Liver (tissue), 9 donors: ENCODE data around the gene KMT2E. TPM values are rescaled to one million over a fixed set of nuclear protein-coding genes. Genes with fewer than 3 reads are reported as not detected.
"Not testable (repeated sequence)": the region's sequence is repeated elsewhere in the genome, so short reads cannot be mapped to it uniquely, and the experiment has no call there.

Source experiments
- DNase-seq: peaks from one replicate; pipeline ENCODE4 v3.0.0-alpha.2; 2017; ENCODE audit warnings: low spot score
- H3K27ac ChIP-seq, 2 donors: one replicate each; pipeline ENCODE4 v1.7.0; 2013; ENCODE audit warnings: inconsistent platforms in 2 of 2, low read length in 2 of 2, control low read depth in 1 of 2, low read depth in 1 of 2, mild to moderate bottlenecking in 1 of 2
- H3K27me3 ChIP-seq, 4 donors: one replicate each; pipeline versions ENCODE4 v1.6.1 to v1.7.0; 2013; ENCODE audit warnings: low read length in 3 of 4, inconsistent platforms in 1 of 4, mild to moderate bottlenecking in 1 of 4, moderate library complexity in 1 of 4; ENCODE audit not compliant: control insufficient read depth in 4 of 4, insufficient read depth in 4 of 4
- H3K36me3 ChIP-seq, 4 donors: one replicate each; pipeline versions ENCODE4 v1.6.1 to v1.7.0; 2013; ENCODE audit warnings: low read length in 3 of 4, mild to moderate bottlenecking in 3 of 4, low read depth in 1 of 4, moderate library complexity in 1 of 4; ENCODE audit not compliant: control insufficient read depth in 4 of 4, insufficient read depth in 3 of 4
- H3K4me1 ChIP-seq, 4 donors: one replicate each; pipeline versions ENCODE4 v1.6.1 to v1.7.0; 2013; ENCODE audit warnings: low read length in 3 of 4, mild to moderate bottlenecking in 3 of 4, moderate library complexity in 1 of 4; ENCODE audit not compliant: control insufficient read depth in 4 of 4, insufficient read depth in 4 of 4
- H3K4me3 ChIP-seq, 3 donors: one replicate each; pipeline versions ENCODE4 v1.6.1 to v1.7.0; 2013; ENCODE audit warnings: low read length in 3 of 3, control low read depth in 1 of 3, low read depth in 1 of 3, mild to moderate bottlenecking in 1 of 3
- H3K9ac ChIP-seq, 2 donors: one replicate each; pipeline ENCODE4 v1.7.0; 2013; ENCODE audit warnings: low read length in 2 of 2, mild to moderate bottlenecking in 2 of 2, moderate library complexity in 2 of 2, control low read depth in 1 of 2, low read depth in 1 of 2
- H3K9me3 ChIP-seq, 4 donors: one replicate each; pipeline versions ENCODE4 v1.6.1 to v1.7.0; 2013; ENCODE audit warnings: low read length in 3 of 4; ENCODE audit not compliant: control insufficient read depth in 4 of 4
- CTCF ChIP-seq: fragments of 150-350 bp; IDR thresholded peaks from 2 replicates; pipeline ENCODE4 v1.5.1; 2017; ENCODE audit warnings: improper control_type of control experiment, low read depth, low read length; ENCODE audit not compliant: missing input control
- EGR1 ChIP-seq, 2 donors: IDR thresholded peaks; 2 replicates each; pipeline ENCODE4 v1.6.1; 2016 to 2018; ENCODE audit warnings: antibody characterized with exemption in 2 of 2, low read depth in 2 of 2
- FOXA1 ChIP-seq: IDR thresholded peaks from 2 replicates; pipeline ENCODE4 v1.6.1; 2016; ENCODE audit warnings: antibody characterized with exemption
- FOXA2 ChIP-seq: IDR thresholded peaks from 2 replicates; pipeline ENCODE4 v1.6.1; 2016; ENCODE audit warnings: antibody characterized with exemption
- GABPA ChIP-seq, 2 donors: IDR thresholded peaks in 1 of 2; conservative IDR thresholded peaks in 1 of 2; 2 replicates each; pipeline ENCODE4 v1.6.1; 2016; ENCODE audit warnings: antibody characterized with exemption in 2 of 2, mild to moderate bottlenecking in 1 of 2, moderate library complexity in 1 of 2
- HNF4A ChIP-seq, 2 donors: conservative IDR thresholded peaks; 2 replicates each; pipeline ENCODE4 v1.6.1; 2016; ENCODE audit warnings: antibody characterized with exemption in 2 of 2, mild to moderate bottlenecking in 2 of 2
- MAX ChIP-seq: IDR thresholded peaks from 2 replicates; pipeline ENCODE4 v1.6.1; 2016; ENCODE audit warnings: antibody characterized with exemption
- NR2F2 ChIP-seq: IDR thresholded peaks from 2 replicates; pipeline ENCODE4 v1.6.1; 2016; ENCODE audit warnings: antibody characterized with exemption
- RAD21 ChIP-seq, 2 donors: IDR thresholded peaks; 2 replicates each; pipeline ENCODE4 v1.6.1; 2016; ENCODE audit warnings: antibody characterized with exemption in 2 of 2, mild to moderate bottlenecking in 2 of 2
- REST ChIP-seq: IDR thresholded peaks from 2 replicates; pipeline ENCODE4 v1.6.1; 2016; ENCODE audit warnings: antibody characterized with exemption, mild to moderate bottlenecking
- RXRA ChIP-seq, 2 donors: IDR thresholded peaks; 2 replicates each; pipeline ENCODE4 v1.6.1; 2017 to 2018; ENCODE audit warnings: antibody characterized with exemption in 2 of 2, mild to moderate bottlenecking in 1 of 2
- SP1 ChIP-seq: IDR thresholded peaks from 2 replicates; pipeline ENCODE4 v1.6.1; 2018; ENCODE audit warnings: antibody characterized with exemption, mild to moderate bottlenecking
- YY1 ChIP-seq: IDR thresholded peaks from 2 replicates; pipeline ENCODE4 v1.6.1; 2016; ENCODE audit warnings: antibody characterized with exemption, mild to moderate bottlenecking
- ZBTB33 ChIP-seq: IDR thresholded peaks from 2 replicates; pipeline ENCODE4 v1.6.1; 2016; ENCODE audit warnings: antibody characterized with exemption
- WGBS: extraction: QIAGEN DNeasy Blood & Tissue Kit; methylation state at CpG from one replicate; pipeline ENCODE4 v1.1.7; 2013; 5-methylcytosine and 5-hydroxymethylcytosine counted together
- polyA plus RNA-seq, 2 donors: library from polyadenylated mRNA; stranded (reverse) in 1 of 2; unstranded in 1 of 2; fragments of 200-250 nt in 1 of 2; fragments of >200 nt in 1 of 2; fragmentation: Nextera tagmentation in 1 of 2; extraction: Ambion mirVana in 1 of 2; gene quantifications; one replicate each; pipeline versions ENCODE4 v1.2.1 to v1.2.3, GENCODE V29; 2013 to 2015
- total RNA-seq, 2 donors: library from RNA; depleted of rRNA; stranded (reverse); fragments of >200 nt; gene quantifications; one replicate each; pipeline ENCODE4 v1.2.3, GENCODE V29; 2014
- donor health status: healthy.
- donor health status: healthy.
- donor health status: healthy.
- donor health status: healthy.
- donor health status: healthy.

The KMT2E gene
- total and polyA plus RNA-seq, 4 donors, result 7.1 to 55.6 (median 42.4) TPM

GRCh38 chr7:104985259-104985617, 28.8 kb upstream of the KMT2E start (continued):
- no peak for TF ChIP-seq REST
- TF ChIP-seq RXRA (IDR thresholded peaks at IDR 0.05), result no peak

GRCh38 chr7:104986628-104987259, 27.3 kb upstream of the KMT2E start:
- no peak for DNase-seq
- H3K4me3 ChIP-seq, result no peak overlapping the region
- H3K9ac ChIP-seq, result no peak overlapping the region
- peaks cover 0 to 4% (median 2%) of the 10 kb centered on the region in 4 donors for H3K36me3 ChIP-seq
- H3K9me3 ChIP-seq, result no peaks in the 10 kb centered on the region
- WGBS, result 83% methylated on average over 6 of the region's 6 CpGs
- H3K27ac ChIP-seq, result no peak overlapping the region
- TF ChIP-seq REST, result no peak
- TF ChIP-seq MAX, result no peak
- TF ChIP-seq EGR1 (IDR thresholded peaks at IDR 0.05; ENCODE audit: low read depth in 2 of 2), result no peak
- no peak for TF ChIP-seq RAD21 (IDR thresholded peaks at IDR 0.05)
- TF ChIP-seq FOXA1, result no peak
- no peak for TF ChIP-seq YY1
- TF ChIP-seq SP1, result no peak
- no peak for TF ChIP-seq NR2F2
- no peak for TF ChIP-seq CTCF
- TF ChIP-seq ZBTB33, result no peak
- TF ChIP-seq RXRA (IDR thresholded peaks at IDR 0.05), result no peak
- no peak for TF ChIP-seq FOXA2
- no peak for TF ChIP-seq GABPA (IDR thresholded peaks at IDR 0.05 in 1 of 2, conservative IDR thresholded peaks at IDR 0.05 in 1 of 2)
- no peak for TF ChIP-seq HNF4A (conservative IDR thresholded peaks at IDR 0.05)
- H3K4me1 ChIP-seq, result peaks cover 14 to 37% (median 27%) of the 10 kb centered on the region in 4 donors
- no peaks in the 10 kb centered on the region for H3K27me3 ChIP-seq

- H3K9ac ChIP-seq, DNase-seq, H3K27me3 ChIP-seq, H3K9me3 ChIP-seq, H3K27ac ChIP-seq, H3K36me3 ChIP-seq, H3K4me3 ChIP-seq: not testable (repeated sequence)
- WGBS, result 92% methylated on average over 14 of the region's 14 CpGs
- peaks cover 14 to 32% (median 27%) of the 10 kb centered on the region in 4 donors for H3K4me1 ChIP-seq
Measured at GRCh38 chr7:104987403-104987802, 26.6 kb upstream of the KMT2E start.
